ENCODE data around the gene TACR3.

- TF ChIP-seq POLR2A (IDR thresholded peaks at IDR 0.05) (no peak), EP300 (IDR thresholded peaks at IDR 0.05; ENCODE audit: low read depth) (no peak), POLR2AphosphoS5 (IDR thresholded peaks at IDR 0.05) (no peak)
- TF ChIP-seq, protein P1, sequence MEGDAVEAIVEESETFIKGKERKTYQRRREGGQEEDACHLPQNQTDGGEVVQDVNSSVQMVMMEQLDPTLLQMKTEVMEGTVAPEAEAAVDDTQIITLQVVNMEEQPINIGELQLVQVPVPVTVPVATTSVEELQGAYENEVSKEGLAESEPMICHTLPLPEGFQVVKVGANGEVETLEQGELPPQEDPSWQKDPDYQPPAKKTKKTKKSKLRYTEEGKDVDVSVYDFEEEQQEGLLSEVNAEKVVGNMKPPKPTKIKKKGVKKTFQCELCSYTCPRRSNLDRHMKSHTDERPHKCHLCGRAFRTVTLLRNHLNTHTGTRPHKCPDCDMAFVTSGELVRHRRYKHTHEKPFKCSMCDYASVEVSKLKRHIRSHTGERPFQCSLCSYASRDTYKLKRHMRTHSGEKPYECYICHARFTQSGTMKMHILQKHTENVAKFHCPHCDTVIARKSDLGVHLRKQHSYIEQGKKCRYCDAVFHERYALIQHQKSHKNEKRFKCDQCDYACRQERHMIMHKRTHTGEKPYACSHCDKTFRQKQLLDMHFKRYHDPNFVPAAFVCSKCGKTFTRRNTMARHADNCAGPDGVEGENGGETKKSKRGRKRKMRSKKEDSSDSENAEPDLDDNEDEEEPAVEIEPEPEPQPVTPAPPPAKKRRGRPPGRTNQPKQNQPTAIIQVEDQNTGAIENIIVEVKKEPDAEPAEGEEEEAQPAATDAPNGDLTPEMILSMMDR (IDR thresholded peaks at IDR 0.05): no peak
These were observed at the start of gene TACR3 for GRCh38 chr4:103719830-103720207.
